H1 (cell line): Measurements from ENCODE around the gene PDZRN4. TPM values are rescaled to one million over a fixed set of nuclear protein-coding genes. Genes with fewer than 3 reads are reported as not detected.

Experiments used
- EP300 ChIP-seq, 2 experiments: IDR thresholded peaks; 1 replicate in 1 of 2; 2 replicates in 1 of 2; pipeline ENCODE4 v1.6.1; 2011 to 2012; ENCODE audit warnings: low read depth in 2 of 2, low read length in 2 of 2, mild to moderate bottlenecking in 2 of 2, borderline replicate concordance in 1 of 2, inconsistent platforms in 1 of 2, moderate library complexity in 1 of 2
- HDAC2 ChIP-seq, 2 experiments: fragments of 300-600 bp in 1 of 2; sonication (generic) in 1 of 2; IDR thresholded peaks; 2 replicates each; pipeline ENCODE4 v1.6.1; 2011 to 2012; ENCODE audit warnings: low read depth in 2 of 2, low read length in 2 of 2, mild to moderate bottlenecking in 2 of 2, moderate library complexity in 2 of 2, borderline replicate concordance in 1 of 2, inconsistent platforms in 1 of 2
- RXRA ChIP-seq: IDR thresholded peaks from 2 replicates; pipeline ENCODE4 v1.6.1; 2011; ENCODE audit warnings: low read depth, mild to moderate bottlenecking, low read length, moderate library complexity; ENCODE audit not compliant: insufficient read depth
- SIRT6 ChIP-seq: IDR thresholded peaks from one replicate; pipeline ENCODE4 v1.7.1; 2012; ENCODE audit warnings: low read length, inconsistent platforms
- SIX5 ChIP-seq: IDR thresholded peaks from 2 replicates; pipeline ENCODE4 v1.6.1; 2011; ENCODE audit warnings: mild to moderate bottlenecking, low read depth, low read length
- TAF1 ChIP-seq: IDR thresholded peaks from 2 replicates; pipeline ENCODE4 v1.6.1; 2011; ENCODE audit warnings: mild to moderate bottlenecking, low read depth, low read length
- polyA plus RNA-seq, 7 experiments: library from polyadenylated mRNA; depleted of rRNA in 3 of 7; stranded (reverse) in 5 of 7; unstranded in 2 of 7; fragments of >200 nt in 5 of 7; fragments of 200-250 nt in 2 of 7; gene quantifications; 1 replicate in 5 of 7; 2 replicates in 1 of 7; 4 replicates in 1 of 7; pipeline versions ENCODE4 v1.2.1 to v1.2.3, GENCODE V29; 2011 to 2013; ENCODE audit warnings: missing spikeins in 2 of 7, mixed read lengths in 2 of 7
- total RNA-seq: library from RNA; stranded (reverse); fragmentation: NEBNext Ultra II Directional; extraction: Animal tissue kit (Norgen Biotek cat#: 25700); gene quantifications from 2 replicates; pipeline ENCODE4 v1.2.1, GENCODE V29; 2021
- TF ChIP-seq, protein P1 (sequence below), 3 experiments: IDR thresholded peaks; 1 replicate in 2 of 3; 2 replicates in 1 of 3; pipeline versions ENCODE4 v1.5.1 to v1.6.1; 2011; ENCODE audit warnings: low read length in 3 of 3, mild to moderate bottlenecking in 3 of 3, inconsistent platforms in 2 of 3, low read depth in 1 of 3, moderate library complexity in 1 of 3; ENCODE audit not compliant: insufficient read depth in 1 of 3; ENCODE audit errors: control extremely low read depth in 1 of 3
- TF ChIP-seq, protein P2 (sequence below): IDR thresholded peaks from 2 replicates; pipeline ENCODE4 v1.6.1; 2012; ENCODE audit warnings: inconsistent platforms
- TF ChIP-seq, protein P3 (sequence below): IDR thresholded peaks from 2 replicates; pipeline ENCODE4 v1.6.1; 2012; ENCODE audit warnings: low read length, inconsistent platforms

Gene PDZRN4
- total and polyA plus RNA-seq, 2 of the 8 experiments (the other 6 are each of a cell fraction or from before 2014, with no cell fraction given) = not detected

DNA sequence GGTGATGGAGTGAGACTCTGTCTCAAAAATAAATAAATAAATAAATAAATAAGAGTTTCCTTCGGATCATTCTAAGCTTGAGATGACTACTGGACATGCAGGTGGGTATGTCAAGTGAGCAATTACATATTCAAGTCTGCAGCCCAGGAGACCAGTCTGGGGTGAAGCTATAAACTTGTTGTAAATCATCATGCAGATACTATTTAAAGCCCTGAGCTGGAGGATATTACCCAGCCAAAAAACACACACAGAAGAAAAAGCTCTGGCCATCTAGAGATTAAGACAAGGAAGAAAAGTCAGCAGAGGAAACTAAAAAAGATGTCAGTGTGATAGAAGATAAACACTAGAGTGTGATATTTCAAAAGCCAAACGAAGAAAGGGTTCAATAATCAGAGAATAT is 47.0 kb upstream of the PDZRN4 start (continued):
- TF ChIP-seq, protein P1, sequence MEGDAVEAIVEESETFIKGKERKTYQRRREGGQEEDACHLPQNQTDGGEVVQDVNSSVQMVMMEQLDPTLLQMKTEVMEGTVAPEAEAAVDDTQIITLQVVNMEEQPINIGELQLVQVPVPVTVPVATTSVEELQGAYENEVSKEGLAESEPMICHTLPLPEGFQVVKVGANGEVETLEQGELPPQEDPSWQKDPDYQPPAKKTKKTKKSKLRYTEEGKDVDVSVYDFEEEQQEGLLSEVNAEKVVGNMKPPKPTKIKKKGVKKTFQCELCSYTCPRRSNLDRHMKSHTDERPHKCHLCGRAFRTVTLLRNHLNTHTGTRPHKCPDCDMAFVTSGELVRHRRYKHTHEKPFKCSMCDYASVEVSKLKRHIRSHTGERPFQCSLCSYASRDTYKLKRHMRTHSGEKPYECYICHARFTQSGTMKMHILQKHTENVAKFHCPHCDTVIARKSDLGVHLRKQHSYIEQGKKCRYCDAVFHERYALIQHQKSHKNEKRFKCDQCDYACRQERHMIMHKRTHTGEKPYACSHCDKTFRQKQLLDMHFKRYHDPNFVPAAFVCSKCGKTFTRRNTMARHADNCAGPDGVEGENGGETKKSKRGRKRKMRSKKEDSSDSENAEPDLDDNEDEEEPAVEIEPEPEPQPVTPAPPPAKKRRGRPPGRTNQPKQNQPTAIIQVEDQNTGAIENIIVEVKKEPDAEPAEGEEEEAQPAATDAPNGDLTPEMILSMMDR (IDR thresholded peaks at IDR 0.05; ENCODE audit: control extremely low read depth in 1 of 3, insufficient read depth in 1 of 3, low read depth in 1 of 3, low read length in 3 of 3) = no peak
- TF ChIP-seq, protein P2, sequence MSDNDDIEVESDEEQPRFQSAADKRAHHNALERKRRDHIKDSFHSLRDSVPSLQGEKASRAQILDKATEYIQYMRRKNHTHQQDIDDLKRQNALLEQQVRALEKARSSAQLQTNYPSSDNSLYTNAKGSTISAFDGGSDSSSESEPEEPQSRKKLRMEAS = no peak
- TF ChIP-seq RXRA (no peak), SIX5 (no peak), SIRT6 (no peak), EP300 (IDR thresholded peaks at IDR 0.05; ENCODE audit: borderline replicate concordance in 1 of 2, low read depth in 2 of 2, low read length in 2 of 2) (no peak), TAF1 (no peak), HDAC2 (IDR thresholded peaks at IDR 0.05; ENCODE audit: borderline replicate concordance in 1 of 2, low read depth in 2 of 2, low read length in 2 of 2) (no peak)
- TF ChIP-seq, protein P3, sequence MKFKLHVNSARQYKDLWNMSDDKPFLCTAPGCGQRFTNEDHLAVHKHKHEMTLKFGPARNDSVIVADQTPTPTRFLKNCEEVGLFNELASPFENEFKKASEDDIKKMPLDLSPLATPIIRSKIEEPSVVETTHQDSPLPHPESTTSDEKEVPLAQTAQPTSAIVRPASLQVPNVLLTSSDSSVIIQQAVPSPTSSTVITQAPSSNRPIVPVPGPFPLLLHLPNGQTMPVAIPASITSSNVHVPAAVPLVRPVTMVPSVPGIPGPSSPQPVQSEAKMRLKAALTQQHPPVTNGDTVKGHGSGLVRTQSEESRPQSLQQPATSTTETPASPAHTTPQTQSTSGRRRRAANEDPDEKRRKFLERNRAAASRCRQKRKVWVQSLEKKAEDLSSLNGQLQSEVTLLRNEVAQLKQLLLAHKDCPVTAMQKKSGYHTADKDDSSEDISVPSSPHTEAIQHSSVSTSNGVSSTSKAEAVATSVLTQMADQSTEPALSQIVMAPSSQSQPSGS = no peak
